ENCODE results near the gene CDK3. TPM values are rescaled to one million over a fixed set of nuclear protein-coding genes. Genes with fewer than 3 reads are reported as not detected.
"Not testable (repeated sequence)": the region's sequence is repeated elsewhere in the genome, so short reads cannot be mapped to it uniquely, and the experiment has no call there.

The CDK3 gene
- total RNA-seq = 0.17 and 1.7 TPM in 2 replicates

DNA sequence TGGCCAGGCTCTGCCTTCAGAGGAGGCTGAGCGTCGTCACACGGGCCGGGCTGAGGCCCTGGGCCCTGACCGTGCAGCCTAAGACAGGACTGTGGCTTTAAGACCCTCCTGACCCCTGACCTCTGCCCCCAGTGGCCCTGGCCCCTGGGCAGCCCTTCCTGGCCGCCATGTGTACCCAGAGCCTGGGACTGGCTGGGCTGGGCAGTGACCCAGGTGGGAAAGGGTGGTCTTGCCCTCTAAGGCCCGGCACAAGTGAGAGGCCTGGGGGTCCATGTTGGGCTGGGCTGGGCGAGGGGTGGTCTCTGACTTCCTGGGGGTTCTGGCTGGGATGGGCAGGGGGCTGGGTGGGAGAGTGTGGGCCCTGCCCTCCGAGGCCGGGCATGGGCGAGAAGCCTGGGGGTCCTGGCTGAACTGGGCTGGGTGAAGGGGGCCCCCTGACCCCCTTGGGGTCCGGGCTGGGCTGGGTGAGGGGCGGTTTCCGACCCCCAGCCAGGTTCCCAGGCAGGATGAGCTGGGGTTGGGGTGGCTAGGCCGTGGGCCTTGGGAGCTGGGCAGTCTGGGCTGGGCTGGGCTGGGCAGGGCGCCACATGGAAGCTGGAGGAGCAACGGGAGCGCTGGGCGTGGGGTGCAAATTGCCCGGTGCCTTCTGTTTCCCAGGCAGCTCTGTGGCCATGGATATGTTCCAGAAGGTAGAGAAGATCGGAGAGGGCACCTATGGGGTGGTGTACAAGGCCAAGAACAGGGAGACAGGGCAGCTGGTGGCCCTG, at the start of gene CDK3:
CDK3 (plus strand) TSS at position 101 of the 767 bp plus-strand sequence; CDS start at position 672, 571 bp downstream.
- TF ChIP-seq, protein P1, sequence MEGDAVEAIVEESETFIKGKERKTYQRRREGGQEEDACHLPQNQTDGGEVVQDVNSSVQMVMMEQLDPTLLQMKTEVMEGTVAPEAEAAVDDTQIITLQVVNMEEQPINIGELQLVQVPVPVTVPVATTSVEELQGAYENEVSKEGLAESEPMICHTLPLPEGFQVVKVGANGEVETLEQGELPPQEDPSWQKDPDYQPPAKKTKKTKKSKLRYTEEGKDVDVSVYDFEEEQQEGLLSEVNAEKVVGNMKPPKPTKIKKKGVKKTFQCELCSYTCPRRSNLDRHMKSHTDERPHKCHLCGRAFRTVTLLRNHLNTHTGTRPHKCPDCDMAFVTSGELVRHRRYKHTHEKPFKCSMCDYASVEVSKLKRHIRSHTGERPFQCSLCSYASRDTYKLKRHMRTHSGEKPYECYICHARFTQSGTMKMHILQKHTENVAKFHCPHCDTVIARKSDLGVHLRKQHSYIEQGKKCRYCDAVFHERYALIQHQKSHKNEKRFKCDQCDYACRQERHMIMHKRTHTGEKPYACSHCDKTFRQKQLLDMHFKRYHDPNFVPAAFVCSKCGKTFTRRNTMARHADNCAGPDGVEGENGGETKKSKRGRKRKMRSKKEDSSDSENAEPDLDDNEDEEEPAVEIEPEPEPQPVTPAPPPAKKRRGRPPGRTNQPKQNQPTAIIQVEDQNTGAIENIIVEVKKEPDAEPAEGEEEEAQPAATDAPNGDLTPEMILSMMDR (conservative IDR thresholded peaks at IDR 0.05; ENCODE audit: low read depth, low read length) = no peak
- no peak for DNase-seq (ENCODE audit: low read depth)
- H3K4me3 ChIP-seq (ENCODE audit: low read depth, low read length) = no peak within 1 kb of the TSS

DNA sequence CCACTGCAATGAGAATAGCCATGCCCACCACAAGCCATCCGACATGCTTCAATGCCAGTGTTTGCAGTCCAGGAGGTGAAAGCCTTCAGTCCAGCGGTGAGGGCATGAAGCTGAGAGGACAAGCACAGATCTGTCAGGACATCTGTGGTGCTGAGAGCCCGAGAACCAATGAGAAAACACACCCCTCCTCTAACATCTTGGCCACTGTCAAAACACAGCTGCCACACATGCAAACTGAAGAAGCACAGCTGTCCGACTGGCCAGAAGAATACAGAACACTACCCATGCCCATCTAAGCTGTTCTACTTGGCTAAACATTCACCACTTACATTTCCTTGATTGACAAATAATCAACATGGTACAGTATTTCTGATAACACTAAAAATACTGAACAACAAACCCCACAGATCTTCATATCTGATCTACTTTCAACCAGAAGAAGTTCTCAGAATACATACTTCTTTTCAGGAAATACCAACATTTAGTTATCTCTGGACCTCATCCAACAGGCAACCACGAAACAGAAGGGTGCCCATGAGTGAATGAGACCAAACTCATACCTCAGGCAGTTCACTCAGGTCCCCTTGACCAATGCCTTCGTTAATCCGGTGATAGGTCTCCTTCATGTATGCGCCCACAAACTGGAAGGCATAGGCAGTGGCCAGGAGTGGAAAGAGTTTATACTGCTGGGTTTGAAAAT, 49.6 kb upstream of the CDK3 start:
- no peak for DNase-seq (ENCODE audit: low read depth)
- TF ChIP-seq, protein P1 (conservative IDR thresholded peaks at IDR 0.05; ENCODE audit: low read depth, low read length) = no peak
- no peak overlapping the region for H3K4me3 ChIP-seq (ENCODE audit: low read depth, low read length)

DNA sequence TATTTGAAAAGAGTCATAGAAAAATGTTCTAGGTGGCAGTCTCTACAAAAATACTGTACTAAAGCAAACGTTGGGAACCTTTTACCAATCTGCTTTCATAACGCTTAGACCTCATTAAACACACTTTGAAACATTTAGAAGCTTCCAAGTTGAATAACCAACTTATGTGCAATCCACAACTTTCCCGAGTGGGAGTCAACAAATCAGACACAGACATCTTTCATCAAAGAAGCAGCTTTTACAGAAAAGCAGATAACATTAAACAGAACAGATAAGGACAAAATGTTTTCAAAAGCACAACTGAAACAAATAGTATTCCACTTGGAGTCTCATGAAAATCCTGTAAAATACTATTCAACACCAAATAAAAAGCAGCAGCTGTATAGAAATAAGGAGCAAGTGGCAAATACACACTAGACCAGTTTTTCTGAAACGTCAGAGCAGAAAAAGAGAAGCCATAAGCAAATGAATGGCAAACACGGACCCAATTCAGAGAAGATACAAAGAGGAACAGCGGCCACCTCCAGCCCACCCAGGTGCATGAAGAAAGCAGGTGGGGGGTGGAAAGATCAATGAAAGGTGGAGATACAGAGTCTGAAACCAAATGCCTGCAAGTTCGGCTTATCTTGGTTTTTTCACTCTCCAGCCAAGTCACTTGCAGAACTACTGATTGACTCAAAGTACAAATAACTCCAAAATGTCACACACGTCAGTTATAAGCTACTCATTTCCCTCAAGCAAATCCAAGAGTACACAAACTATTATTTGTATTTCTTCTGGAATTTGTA, 41.4 kb upstream of the CDK3 start:
- no peak for DNase-seq (ENCODE audit: low read depth)
- no peak overlapping the region for H3K4me3 ChIP-seq (ENCODE audit: low read depth, low read length)
- TF ChIP-seq, protein P1 (conservative IDR thresholded peaks at IDR 0.05; ENCODE audit: low read depth, low read length) = no peak

DNA sequence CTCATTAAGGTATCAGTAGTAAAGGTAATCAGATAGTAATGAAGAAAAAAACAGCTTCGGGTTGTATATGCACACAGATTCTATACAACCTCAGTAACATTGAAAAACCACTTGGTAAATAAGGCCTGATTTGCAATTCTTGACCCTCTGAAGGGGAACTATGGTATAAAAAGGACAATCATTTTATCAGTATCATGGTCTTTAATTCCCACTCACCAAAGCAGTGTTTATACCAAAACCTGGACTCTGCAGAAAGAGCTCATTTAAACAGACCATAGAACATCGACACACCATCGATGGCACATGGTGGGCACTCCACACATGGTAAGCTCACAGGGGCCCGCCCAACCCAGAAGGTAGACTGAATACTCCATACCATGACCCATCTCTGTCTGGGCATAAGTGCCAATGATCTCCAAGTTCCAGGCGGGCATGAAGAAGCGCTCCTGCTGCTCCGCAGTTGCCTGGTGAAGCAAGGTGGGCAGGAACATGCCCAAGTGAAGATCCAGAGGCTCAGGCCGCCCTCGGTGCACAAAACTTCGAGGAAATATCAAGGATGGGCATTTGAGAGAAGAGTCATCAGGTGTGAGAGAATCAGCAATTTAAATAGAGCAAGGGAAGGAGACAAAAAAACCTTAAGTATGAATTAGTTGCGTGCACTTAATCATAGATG, 40.7 kb upstream of the CDK3 start:
- TF ChIP-seq, protein P1 (conservative IDR thresholded peaks at IDR 0.05; ENCODE audit: low read depth, low read length) = no peak
- DNase-seq (ENCODE audit: low read depth) = no peak
- H3K4me3 ChIP-seq (ENCODE audit: low read depth, low read length) = no peak overlapping the region

DNA sequence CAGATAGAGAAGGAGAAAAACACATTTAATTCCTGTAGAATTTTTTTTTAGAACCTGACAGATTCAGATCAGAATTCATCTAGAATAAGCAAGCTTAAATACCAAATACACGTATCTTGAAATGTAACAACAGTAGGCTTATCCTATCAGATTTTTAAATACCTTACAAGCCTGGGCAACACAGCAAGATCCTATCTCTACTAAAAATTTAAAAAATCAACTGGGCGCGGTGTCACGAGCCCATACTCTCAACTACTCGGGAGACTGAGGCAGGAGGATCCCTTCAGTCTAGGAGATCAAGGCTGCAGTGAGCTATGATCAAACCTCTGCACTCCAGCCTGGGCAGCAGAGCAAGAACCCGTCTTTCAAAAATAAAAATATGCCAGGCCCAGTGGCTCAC, 35.2 kb upstream of the CDK3 start:
- no peak overlapping the region for H3K4me3 ChIP-seq (ENCODE audit: low read depth, low read length)
- TF ChIP-seq, protein P1 (conservative IDR thresholded peaks at IDR 0.05; ENCODE audit: low read depth, low read length) = no peak
- no peak for DNase-seq (ENCODE audit: low read depth)

DNA sequence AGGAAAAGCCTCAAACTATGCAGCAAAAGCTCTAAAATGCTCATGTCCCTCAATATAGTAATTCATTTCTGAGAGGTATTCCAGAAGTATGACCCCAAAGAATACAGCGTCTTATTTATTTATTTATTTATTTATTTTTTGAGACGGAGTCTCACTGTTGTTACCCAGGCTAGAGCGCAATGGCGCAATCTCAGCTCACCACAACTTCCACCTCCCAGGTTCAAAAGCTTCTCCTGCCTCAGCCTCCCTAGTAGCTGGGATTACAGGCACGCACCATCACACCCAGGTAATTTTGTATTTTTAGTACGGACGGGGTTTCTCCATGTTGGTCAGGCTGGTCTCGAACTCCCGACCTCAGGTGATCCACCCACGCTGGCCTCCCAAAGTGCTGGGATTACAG, 31.6 kb upstream of the CDK3 start:
- H3K4me3 ChIP-seq (ENCODE audit: low read depth, low read length); DNase-seq (ENCODE audit: low read depth): not testable (repeated sequence)
